EH (cell line): Measurements from ENCODE around the gene TTC34.
"Not testable (repeated sequence)": the region's sequence is repeated elsewhere in the genome, so short reads cannot be mapped to it uniquely, and the experiment has no call there.

ENCODE experiments used
- DNase-seq: peaks from one replicate; pipeline ENCODE4 v3.0.0-alpha.2; 2015; ENCODE audit warnings: low read depth

TTC34 gene

DNA sequence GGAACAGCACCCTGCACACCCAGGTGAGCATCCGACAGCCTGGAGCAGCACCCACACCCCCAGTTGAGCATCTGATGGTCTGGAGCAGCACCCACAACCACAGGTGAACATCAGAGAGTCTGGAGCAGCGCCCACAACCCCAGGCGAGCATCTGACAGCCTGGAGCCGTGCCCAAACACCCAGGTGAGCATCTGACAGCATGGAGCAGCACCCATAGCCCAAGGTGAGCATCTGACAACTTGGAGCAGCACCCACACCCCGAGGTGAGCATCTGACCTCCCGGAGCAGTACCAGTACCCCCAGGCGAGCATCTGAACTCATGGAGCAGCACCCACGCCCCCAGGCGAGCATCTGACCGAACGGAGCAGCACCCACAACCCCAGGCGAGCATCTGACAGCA, 144.4 kb downstream of the TTC34 start:
- not testable (repeated sequence) for DNase-seq

DNA sequence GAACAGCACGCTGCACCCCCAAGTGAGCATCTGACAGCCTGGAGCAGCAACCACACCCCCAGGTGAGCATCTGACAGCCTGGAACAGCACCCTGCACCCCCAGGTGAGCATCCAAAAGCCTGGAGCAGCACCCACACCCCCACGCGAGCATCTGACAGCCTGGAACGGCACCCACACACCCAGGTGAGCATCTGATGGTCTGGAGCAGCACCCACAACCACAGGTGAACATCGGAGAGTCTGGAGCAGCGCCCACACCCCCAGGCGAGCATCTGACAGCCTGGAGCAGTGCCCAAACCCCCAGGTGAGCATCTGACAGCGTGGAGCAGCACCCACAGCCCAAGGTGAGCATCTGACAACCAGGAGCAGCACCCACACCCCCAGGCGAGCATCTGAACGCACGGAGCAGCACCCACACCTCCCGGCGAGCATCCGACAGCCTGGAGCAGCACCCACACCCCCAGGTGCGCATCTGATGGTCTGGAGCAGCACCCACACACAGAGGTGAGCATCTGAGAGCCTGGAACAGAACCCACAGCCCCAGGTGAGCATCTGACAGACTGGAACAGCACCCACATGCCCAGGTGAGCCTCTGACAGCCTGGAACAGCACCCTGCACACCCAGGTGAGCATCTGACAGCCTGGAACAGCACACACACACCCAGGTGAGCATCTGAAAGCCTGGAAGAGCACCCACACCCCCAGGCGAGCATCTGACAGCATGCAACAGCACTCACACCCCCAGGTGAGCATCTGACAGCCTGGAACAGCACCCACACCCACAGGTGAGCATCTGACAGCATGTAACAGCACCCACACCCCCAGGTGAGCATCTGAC, 145.7 kb downstream of the TTC34 start:
- not testable (repeated sequence) for DNase-seq

DNA sequence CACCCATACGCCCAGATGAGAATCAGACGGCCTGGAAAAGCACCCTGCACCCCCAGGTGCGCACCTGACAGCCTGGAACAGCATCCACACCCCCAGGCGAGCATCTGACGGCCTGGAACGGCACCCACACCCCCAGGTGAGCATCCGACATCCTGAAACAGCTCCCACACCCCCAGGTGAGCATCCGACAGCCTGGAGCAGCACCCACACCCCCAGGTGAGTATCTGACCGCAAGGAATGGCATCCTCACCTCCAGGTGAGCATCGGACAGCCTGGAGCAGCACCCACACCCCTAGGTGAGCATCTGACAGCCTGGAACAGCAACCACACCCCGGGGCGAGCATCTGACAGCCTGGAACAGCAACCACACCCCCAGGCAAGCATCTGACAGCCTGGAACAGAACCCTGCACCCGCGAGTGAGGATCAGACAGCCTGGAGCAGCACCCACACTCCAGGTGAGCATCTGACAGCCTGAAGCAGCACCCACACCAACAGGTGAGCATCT, 147.0 kb downstream of the TTC34 start:
- not testable (repeated sequence) for DNase-seq

DNA sequence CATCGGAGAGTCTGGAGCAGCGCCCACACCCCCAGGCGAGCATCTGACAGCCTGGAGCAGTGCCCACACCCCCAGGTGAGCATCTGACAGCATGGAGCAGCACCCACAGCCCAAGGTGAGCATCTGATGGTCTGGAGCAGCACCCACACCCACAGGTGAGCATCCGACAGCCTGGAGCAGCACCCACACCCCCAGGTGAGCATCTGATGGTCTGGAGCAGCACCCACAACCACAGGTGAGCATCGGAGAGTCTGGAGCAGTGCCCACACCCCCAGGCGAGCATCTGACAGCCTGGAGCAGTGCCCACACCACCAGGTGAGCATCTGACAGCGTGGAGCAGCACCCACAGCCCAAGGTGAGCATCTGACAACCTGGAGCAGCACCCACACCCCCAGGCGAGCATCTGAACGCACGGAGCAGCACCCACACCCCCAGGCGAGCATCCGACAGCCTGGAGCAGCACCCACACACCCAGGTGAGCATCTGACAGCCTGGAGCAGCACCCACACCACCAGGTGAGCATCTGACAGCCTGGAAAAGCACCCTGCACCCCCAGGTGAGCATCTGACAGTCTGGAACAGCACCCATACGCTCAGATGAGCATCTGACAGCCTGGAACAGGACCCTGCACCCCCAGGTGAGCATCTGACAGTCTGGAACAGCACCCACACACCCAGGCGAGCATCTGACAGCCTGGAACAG, 147.6 kb downstream of the TTC34 start:
- DNase-seq = not testable (repeated sequence)

DNA sequence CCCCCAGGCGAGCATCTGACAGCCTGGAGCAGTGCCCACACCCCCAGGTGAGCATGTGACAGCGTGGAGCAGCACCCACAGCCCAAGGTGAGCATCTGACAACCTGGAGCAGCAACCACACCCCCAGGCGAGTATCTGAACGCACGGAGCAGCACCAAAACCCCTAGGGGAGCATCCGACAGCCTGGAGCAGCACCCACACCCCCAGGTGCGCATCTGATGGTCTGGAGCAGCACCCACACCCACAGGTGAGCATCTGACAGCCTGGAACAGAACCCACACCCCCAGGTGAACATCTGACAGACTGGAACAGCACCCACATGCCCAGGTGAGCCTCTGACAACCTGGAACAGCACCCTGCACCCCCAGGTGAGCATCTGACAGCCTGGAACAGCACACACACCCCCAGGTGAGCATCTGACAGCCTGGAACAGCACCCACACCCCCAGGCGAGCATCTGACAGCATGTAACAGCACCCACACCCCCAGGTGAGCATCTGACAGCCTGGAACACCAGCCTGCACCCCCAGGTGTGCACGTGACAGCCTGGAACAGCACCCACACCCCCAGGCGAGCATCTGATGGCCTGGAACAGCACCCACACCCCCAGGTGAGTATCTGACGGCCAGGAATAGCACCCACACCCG, 148.4 kb downstream of the TTC34 start:
- not testable (repeated sequence) for DNase-seq

DNA sequence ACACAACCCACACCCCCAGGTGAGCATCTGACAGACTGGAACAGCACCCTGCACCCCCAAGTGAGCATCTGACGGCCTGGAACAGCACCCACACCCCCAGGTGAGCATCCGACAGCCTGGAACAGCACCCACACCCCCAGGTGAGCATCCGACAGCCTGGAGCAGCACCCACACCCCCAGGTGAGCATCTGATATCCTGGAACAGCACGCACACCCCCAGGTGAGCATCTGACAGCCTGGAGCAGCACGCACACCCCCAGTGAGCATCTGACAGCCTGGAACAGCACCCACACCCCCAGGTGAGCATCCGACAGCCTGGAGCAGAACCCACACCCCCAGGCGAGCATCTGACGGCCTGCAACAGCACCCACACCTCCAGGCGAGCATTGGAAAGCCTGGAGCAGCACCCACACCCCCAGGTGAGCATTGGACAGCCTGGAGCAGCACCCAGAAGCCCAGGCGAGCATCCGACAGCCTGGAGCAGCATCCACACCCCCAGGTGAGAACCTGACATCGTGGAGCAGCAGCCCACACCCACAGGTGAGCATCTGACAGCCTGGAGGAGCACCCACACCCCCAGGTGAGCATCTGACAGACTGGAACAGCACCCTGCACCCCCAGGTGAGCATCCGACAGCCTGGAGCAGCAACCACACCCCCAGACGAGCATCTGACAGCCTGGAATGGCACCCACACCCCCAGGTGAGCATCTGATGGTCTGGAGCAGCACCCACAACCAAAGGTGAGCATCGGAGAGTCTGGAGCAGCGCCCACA, 149.2 kb downstream of the TTC34 start:
- DNase-seq = not testable (repeated sequence)

DNA sequence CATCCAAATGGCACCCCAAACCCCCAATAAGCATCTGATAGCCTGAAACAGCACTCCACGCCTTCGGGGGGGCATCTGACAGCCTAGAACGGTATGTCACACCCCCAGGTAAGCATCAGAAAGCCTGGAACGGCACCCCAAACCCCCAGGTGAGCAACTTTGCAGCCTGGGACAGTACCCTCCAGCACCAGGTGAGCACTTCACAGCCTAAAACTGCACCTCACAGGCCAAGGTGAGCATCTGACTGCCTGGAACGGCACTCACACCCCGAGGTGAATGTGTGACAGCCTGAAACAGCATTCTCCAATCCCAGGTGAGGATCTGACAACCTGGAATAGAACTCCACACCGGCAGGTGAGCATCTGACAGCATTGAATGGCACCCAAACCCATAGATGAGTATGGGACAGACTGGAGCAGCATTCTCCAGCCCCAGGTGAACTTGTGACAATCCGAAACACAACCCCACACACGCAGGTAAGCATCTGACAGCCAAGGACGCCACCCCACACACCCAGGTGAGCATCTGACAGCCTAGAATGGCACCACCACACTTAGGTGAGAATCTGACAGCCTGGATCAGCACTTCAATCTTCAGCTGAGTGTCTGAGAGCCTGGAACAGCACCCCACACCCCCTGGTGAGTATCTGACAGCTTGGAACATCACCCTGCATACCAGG, 150.4 kb downstream of the TTC34 start:
- no peak for DNase-seq

DNA sequence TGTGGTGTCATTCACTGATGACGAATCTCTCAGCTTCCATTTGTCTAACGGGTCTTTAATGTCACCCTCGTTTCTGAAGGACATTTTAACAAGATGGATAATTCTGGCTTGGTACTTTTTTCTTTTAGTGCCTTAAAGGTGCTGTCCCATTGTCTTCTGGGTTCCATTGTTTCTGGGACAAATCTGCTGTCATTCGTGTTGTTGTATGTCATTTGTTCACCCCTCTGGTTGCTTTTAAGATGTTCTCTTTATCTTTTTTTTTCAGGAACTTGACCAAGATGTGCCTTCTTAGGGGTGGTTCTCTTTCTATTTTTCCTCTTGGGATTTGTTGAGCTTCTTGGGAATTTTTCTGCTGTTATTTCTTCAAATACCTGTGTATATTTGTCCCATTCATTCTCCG, 154.7 kb downstream of the TTC34 start:
- DNase-seq = no peak

DNA sequence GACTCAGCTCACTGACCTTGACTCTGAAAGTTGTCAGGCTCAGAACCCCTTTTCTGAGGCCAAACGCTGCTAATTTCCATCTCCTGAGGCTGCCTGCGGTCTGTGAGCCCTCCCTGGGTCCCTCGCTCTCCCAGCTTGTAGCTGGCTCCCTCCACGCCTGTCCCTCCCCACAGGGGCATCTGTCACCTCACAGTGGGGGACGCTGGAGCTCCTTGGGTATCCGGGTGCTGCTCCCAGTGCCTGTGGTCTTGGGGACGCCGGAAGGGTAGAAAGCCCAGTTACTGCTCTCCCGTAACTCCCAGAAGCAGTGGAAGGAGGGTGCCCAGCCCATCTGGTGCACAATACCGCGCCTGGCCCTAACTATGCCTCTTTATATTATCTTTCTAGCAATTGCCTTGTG, 155.7 kb downstream of the TTC34 start:
- no peak for DNase-seq

DNA sequence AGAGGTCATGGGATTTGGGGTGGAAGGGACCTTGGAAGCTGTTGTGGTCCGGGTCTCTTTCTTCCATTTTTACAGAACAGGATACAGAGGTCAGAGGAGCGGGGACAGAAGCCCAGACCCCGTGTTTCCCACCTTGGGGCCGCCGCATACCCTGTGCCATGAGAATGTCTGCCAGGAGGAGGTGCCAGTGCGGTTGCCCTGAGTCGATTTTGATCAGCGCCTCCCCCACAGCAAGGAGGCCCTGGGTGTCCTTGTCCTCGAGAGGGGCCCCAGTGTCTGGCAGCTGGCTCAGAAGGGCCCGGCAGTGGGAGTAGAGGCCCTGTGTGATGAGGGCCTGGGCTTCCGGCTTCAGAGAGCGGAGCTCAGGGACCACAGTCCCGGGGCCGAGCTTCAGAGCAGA, 156.3 kb downstream of the TTC34 start:
- DNase-seq = no peak

DNA sequence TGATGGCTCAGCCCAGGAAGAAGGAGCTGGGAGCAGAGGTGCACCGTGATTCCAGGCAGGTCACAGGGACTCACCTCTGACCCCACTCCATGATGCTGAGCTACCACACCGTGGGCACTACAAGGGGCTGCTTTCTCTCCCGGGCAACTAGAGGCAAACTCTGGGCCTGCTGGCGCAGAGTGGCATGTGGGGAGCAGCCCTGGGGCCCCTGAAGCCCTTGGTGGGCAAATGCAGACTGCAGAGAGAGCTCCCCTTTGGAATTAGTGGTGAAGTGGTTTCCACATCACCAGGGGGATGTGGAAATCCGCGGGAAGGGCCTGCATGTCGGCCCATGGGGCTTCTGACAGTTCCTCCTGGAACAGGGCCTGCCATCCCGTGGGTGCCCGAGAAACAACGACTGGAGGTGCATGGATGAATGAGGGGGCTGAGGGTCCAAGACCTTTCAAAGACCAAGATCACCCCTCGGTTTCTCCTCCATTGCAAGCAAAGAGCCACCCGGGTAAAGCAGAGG, 156.8 kb downstream of the TTC34 start:
- no peak for DNase-seq

DNA sequence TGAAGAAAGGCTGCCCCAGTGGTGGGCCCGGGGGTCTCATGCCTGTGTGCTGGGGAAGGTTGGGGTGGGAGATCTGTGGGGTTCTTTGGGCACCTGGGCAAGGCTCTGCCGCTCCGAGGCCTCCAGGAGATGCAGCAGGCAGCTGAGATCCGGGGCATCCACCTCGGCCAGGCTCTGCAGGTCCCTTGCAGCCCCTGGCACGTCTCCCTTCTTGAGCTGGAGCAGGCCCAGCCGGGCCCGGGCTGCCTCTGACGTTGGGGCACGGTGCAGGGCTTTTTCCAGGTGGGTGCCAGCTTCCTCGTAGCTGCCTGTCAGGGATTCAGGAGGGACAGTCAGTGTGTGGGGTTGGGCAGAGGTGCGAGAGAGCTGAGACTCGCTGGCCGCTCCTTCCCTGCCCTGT, 157.3 kb downstream of the TTC34 start:
- DNase-seq = no peak

DNA sequence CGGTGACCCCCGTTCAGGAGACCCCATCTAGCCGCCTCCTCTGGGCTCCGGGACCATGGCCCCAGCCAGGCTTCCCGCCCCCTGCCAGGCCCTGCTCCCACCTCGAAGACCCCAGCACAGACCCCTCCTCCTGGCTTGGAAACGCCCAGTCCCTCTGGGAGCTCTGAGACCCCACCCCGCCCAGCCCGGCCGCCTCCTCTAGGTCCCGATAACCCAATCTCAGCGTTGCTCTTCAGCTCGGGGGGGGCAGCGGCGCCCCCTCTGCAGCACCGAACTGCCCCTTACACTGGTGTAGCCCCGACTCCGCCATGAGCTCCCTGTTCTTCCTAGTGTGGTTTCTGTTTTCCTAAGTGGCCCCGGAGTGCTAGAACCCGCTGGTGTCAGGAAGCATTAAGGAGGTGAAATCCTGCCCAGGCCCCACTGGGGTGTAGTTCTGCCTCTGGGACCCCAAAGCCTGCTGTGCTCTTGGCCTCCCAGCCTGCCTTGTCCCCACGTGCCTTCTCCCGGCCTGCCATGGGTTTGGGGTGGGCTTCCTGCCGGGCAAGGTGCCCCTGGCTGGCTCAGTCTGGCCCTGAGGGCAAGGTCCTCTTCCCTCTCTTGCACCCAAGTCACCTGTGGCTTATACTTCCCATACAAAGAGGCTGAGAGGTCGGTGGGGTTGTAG, 157.9 kb downstream of the TTC34 start:
- no peak for DNase-seq

DNA sequence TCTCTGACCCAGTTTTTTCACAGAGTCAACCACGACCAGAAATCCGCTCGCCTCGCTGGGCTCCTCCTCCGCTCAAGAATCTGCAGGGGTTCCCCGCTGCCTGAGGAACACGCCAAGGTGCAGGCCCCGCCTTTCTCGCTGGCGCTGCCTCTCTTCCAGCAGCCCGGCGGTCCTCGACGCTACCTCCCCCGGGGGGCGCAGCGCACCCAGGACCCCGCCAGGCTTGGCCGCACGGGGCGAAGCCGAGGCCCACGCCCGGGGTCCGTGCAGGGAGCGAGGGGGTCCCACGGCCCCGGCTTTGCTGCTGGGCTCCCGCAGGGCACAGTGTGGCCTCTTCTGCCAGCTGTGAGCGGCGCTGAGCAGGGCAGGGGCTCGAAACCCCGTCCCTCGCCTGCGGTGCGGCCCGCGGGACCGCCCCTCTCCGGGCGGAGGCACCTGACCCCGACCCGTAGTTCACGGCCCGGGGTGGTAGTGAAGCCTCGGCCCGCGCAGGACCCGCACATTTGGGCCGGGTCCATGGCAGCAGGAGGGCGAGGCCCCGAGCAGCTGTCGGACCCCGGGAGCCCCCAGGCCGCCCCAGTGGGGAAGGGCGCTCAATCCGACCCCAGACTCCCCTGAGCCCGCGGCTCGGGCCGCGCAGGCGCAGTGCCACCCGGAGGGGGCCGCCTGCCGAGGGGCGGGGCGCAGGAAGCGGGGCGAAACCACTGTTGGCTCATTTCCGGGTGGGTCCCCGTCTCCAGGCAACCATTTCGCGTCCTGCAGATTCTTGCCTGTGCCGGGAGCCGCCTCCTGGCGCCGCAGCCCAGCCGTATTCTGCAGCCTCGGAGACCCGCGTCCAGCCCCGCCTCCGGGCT, 158.7 kb downstream of the TTC34 start:
- peak; percentile 92 for DNase-seq

DNA sequence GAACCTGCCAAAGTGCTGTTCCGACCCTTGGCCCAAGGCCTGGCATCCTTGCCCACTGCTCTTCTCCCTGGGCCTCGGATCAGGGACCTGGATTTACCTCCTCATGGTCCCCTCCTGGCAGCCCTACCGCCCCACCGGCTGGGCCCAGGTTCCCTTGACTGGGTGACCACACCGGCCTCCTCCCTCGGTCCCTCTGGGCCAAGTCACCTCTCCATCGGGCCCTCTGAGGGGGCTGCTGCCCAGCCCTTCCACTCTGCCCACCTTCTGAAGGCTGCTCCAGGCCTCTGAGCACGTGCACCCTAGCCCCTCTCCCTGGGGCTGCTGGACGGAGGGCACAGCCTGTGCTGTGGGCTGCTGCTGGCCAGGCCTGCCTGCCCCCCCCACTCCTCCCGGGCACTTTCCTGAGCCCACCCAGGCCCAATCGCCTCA, 159.3 kb downstream of the TTC34 start:
- no peak for DNase-seq

DNA sequence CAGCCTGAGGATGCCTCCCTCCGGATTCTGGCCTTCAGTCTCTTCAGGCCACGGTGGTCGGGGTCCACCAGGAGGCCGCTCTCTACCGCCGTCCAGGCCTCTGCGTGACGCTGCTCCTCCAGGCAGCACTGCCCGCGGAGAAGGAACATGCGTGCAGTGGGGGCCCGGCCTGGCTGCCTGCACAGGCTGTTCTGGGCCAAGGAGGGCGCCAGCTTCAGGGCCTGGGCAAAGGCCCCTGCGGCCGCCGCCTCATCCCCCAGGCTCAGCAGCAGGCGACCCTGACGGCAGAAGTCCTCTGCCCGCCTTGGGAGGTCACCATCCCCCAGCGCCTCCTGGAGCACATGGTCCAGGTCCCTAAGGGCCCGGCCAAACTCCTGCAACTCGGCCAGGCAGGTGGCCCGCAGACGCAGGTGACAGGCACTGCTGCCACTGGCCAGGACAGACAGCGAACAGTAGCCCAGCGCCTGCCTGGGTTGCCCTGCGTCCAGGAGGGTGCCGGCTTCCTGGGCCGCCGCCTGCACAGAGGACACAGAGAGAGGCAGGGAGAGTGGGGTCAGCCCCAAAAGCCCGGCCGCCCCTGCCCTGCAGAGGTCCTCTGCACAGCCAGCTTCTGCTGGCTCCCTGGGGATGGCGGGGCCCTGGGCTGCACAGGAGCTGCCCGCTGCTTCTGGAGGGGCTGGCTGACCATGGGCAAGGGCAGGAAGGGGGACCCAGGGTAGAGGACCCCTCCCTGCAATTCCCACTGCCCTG, 159.9 kb downstream of the TTC34 start:
- DNase-seq = no peak

DNA sequence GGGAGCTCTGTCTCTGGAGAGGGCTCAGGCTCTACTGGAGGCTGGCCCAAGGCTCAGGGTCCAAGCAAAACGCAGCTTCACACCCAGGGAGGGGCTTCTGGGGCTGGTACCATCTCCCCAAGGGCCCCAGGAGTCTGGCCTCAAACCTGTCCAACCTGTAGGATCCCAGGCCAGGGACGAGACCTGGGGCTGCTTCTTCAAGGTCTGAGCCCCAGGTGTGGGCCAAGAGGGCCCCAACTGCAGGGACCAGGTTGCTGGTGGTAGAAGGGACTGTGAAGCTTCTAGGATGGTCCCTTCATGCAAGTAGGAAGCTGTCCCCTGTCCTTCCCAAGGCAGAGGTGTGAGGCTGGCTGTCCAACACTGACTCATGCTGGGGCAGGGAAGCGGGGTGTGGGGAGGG, 160.9 kb downstream of the TTC34 start:
- no peak for DNase-seq

DNA sequence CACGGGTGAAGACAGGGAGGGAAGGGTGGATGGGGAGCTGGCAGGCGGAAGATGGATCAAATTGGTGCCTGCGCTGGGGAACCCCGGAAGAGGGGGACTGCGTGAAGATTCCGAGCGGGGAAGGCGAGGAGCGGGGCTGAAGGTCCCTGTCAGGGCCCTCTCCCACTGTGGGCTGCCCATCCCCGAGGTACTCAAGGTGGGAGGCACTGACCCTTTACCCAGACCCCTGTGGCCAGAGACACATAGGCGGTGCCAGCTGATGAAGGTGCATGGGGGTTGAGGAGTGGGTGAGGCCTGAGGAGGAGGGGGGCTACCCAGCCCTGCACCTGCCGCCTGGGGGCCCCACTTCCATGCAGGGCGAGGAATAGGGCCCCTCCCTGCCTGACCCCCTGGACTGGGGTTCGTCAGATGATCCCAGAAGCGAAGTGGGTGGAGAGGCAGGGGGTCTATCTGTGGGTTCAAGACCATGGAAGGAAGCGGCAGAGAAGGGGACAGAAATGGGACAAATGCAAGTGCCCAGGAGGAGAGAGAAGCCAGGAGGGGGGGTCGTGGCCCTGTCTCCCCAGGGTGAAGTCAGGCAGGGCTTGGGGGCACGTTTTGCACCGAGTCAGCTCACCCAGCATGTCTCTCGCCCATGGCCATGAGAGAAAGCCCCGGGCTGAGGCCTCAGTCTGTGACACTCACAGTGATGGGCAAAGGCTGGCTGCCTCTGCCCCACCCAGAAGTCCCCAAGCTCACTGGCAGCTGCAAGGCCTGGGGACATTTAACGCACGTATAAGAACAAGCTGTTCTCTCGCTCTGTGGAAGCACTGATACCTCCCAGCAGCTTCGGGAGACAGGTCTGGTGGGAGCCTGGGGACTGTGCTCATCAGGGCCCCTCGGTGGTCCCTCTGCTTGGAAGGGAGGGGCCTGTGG, 161.6 kb downstream of the TTC34 start:
- no peak for DNase-seq
